Neural cell (in vitro differentiated cells): ENCODE data around the gene ANO9.

ENCODE experiments used
- CTCF ChIP-seq: fragments of 450-650 bp; IDR thresholded peaks from 2 replicates; pipeline ENCODE4 v1.5.1; 2014; ENCODE audit warnings: antibody characterized with exemption, mild to moderate bottlenecking, moderate library complexity; ENCODE audit not compliant: poor library complexity, severe bottlenecking
- EP300 ChIP-seq: fragments of 450-650 bp; conservative IDR thresholded peaks from 2 replicates; pipeline ENCODE4 v1.6.1; 2014; ENCODE audit warnings: antibody characterized with exemption, mild to moderate bottlenecking, moderate library complexity; ENCODE audit not compliant: poor library complexity, severe bottlenecking
- EZH2 ChIP-seq: fragments of 200-600, 300-800 bp; shearing (Covaris generic), sonication (generic); IDR thresholded peaks from 2 replicates; pipeline ENCODE4 v1.6.1; 2014; ENCODE audit warnings: antibody characterized with exemption, low read length, borderline replicate concordance, mild to moderate bottlenecking; ENCODE audit not compliant: insufficient read depth, poor library complexity, severe bottlenecking
- POLR2AphosphoS5 ChIP-seq: IDR thresholded peaks from 2 replicates; pipeline ENCODE4 v1.6.1; 2012
- SMC3 ChIP-seq: fragments of 450-650 bp; conservative IDR thresholded peaks from 2 replicates; pipeline ENCODE4 v1.6.1; 2014; ENCODE audit warnings: antibody characterized with exemption, mild to moderate bottlenecking, moderate library complexity; ENCODE audit not compliant: poor library complexity

- no peak for TF ChIP-seq EZH2
- no peak for TF ChIP-seq CTCF
- no peak for TF ChIP-seq POLR2AphosphoS5
- no peak for TF ChIP-seq SMC3
- TF ChIP-seq EP300 = no peak
Observed at GRCh38 chr11:415640-416041, 26.2 kb downstream of the ANO9 start.
